ENCODE results near the gene TSPAN9. TPM values are rescaled to one million over a fixed set of nuclear protein-coding genes. Genes with fewer than 3 reads are reported as not detected.

The TSPAN9 gene
- total and polyA plus RNA-seq, 2 experiments from 2014 or later: 6.0 to 31.5 TPM

GRCh38 chr12:3042394-3042793, 34.8 kb upstream of the TSPAN9 start:
- Histone ChIP-seq H3K27me3 (ENCODE audit: insufficient read depth) (no peaks in the 10 kb centered on the region), H3K36me3 (ENCODE audit: insufficient read depth) (peaks cover 21% of the 10 kb centered on the region), H3K4me1 (ENCODE audit: insufficient read depth) (peaks cover 3% of the 10 kb centered on the region; the same call in 1 of the 2 replicates), H4K20me1 (replicated peaks; ENCODE audit: insufficient read depth) (peaks cover 6% of the 10 kb centered on the region), H3K27ac (ENCODE audit: low read depth) (no peak overlapping the region), H3K4me2 (no peak overlapping the region), H3F3A (replicated peaks; ENCODE audit: low read depth) (peaks cover 19% of the 10 kb centered on the region; the same call in 1 of the 2 replicates), H3K4me3 (no peak overlapping the region), H3K9me2 (ENCODE audit: insufficient read depth) (no peaks in the 10 kb centered on the region), H3K79me2 (replicated peaks; ENCODE audit: insufficient read depth) (no peaks in the 10 kb centered on the region), H2AFZ (no peak overlapping the region)
- DNase-seq (ENCODE audit: low spot score) (no peak), ATAC-seq (no peak)
- Mint-ChIP-seq H3K4me1 (peaks cover 18% of the 10 kb centered on the region), H3K9me3 (no peaks in the 10 kb centered on the region), H3K4me3 (no peak overlapping the region), H3K36me3 (ENCODE audit: low read depth) (peaks cover 44% of the 10 kb centered on the region), H3K27me3 (ENCODE audit: insufficient read depth, low read depth, poor library complexity) (peaks cover 17% of the 10 kb centered on the region), H3K27ac (no peak overlapping the region)
- TF ChIP-seq ZNF462 (CRISPR knock-in tag; IDR thresholded peaks at IDR 0.05) (no peak), CTCF (conservative IDR thresholded peaks at IDR 0.05; ENCODE audit: low read depth in 2 of 2) (no peak), EZH2phosphoT487 (IDR thresholded peaks at IDR 0.05; ENCODE audit: unreplicated experiment) (no peak), STAT1 (IDR thresholded peaks at IDR 0.05; ENCODE audit: unreplicated experiment) (no peak), REST (IDR thresholded peaks at IDR 0.05; ENCODE audit: unreplicated experiment) (no peak), ZNF114 (CRISPR knock-in tag; IDR thresholded peaks at IDR 0.05) (no peak), ZNF331 (CRISPR knock-in tag; IDR thresholded peaks at IDR 0.05; ENCODE audit: low read depth) (no peak), ETS1 (IDR thresholded peaks at IDR 0.05) (no peak), EZH2 (IDR thresholded peaks at IDR 0.05; ENCODE audit: low read depth, unreplicated experiment) (no peak), CREB1 (CRISPR knock-in tag; IDR thresholded peaks at IDR 0.05; ENCODE audit: low read depth) (no peak), NANOG (IDR thresholded peaks at IDR 0.05; ENCODE audit: borderline replicate concordance) (no peak), POLR2AphosphoS5 (IDR thresholded peaks at IDR 0.05; ENCODE audit: low read depth) (no peak), JUNB (IDR thresholded peaks at IDR 0.05; ENCODE audit: unreplicated experiment) (no peak)
